OCI-LY1 (cell line): ENCODE data around the gene ASTN1.

Experiments used
- H2AFZ ChIP-seq: fragments of 200-600 bp; sonication (generic), shearing (Covaris generic); 2 replicates; pipeline ENCODE4 v1.6.0; 2014; ENCODE audit warnings: antibody characterized with exemption, mild to moderate bottlenecking, low read length
- H3F3A ChIP-seq: fragments of 200-600 bp; sonication (generic), shearing (Covaris generic); 2 replicates; pipeline ENCODE4 v1.6.0; 2014; ENCODE audit warnings: mild to moderate bottlenecking, antibody characterized with exemption, low read length, moderate library complexity; ENCODE audit not compliant: insufficient read depth
- H3K27ac ChIP-seq: fragments of 200-600 bp; sonication (generic); 2 replicates; pipeline ENCODE4 v1.5.1; 2014; ENCODE audit warnings: low read length, mixed run types, mild to moderate bottlenecking, low read depth; ENCODE audit not compliant: poor library complexity, severe bottlenecking
- H3K27me3 ChIP-seq: fragments of 200-600 bp; sonication (generic); 2 replicates; pipeline ENCODE4 v1.6.0; 2014; ENCODE audit warnings: antibody characterized with exemption, mild to moderate bottlenecking, low read length, moderate library complexity; ENCODE audit not compliant: insufficient read depth
- H3K36me3 ChIP-seq: fragments of 200-600 bp; sonication (generic); 2 replicates; pipeline ENCODE4 v1.6.1; 2014; ENCODE audit warnings: mild to moderate bottlenecking, antibody characterized with exemption, low read length, moderate library complexity, mixed read lengths; ENCODE audit not compliant: insufficient read depth
- H3K4me1 ChIP-seq: fragments of 200-600 bp; sonication (generic); 2 replicates; pipeline ENCODE4 v1.5.1; 2014; ENCODE audit warnings: mild to moderate bottlenecking, low read length, moderate library complexity; ENCODE audit not compliant: insufficient read depth, severe bottlenecking
- H3K4me2 ChIP-seq: fragments of 200-600 bp; sonication (generic), shearing (Covaris generic); 2 replicates; pipeline ENCODE4 v1.6.1; 2014; ENCODE audit warnings: low read length
- H3K4me3 ChIP-seq: fragments of 200-600 bp; sonication (generic); 2 replicates; pipeline ENCODE4 v1.5.1; 2014; ENCODE audit warnings: low read length, low read depth, mild to moderate bottlenecking, mixed read lengths; ENCODE audit not compliant: poor library complexity, severe bottlenecking
- H3K79me2 ChIP-seq: fragments of 200-600 bp; shearing (Covaris generic); 2 replicates; pipeline ENCODE4 v1.6.1; 2016; ENCODE audit warnings: mixed run types, low read length, mixed read lengths; ENCODE audit not compliant: insufficient read depth
- H3K9ac ChIP-seq: fragments of 200-600 bp; sonication (generic), shearing (Covaris generic); 2 replicates; pipeline ENCODE4 v1.6.1; 2014; ENCODE audit warnings: mild to moderate bottlenecking, low read length, mixed read lengths
- H3K9me2 ChIP-seq: fragments of 200-600 bp; sonication (generic), shearing (Covaris generic); 2 replicates; pipeline ENCODE4 v1.6.1; 2014; ENCODE audit warnings: low read depth, mild to moderate bottlenecking, low read length, mixed read lengths
- H3K9me3 ChIP-seq: fragments of 200-600 bp; shearing (Covaris generic); 2 replicates; pipeline ENCODE4 v1.6.1; 2014; ENCODE audit warnings: low read length, mixed read lengths
- H4K20me1 ChIP-seq: fragments of 200-600 bp; sonication (generic), shearing (Covaris generic); 2 replicates; pipeline ENCODE4 v1.6.0; 2016; ENCODE audit warnings: mild to moderate bottlenecking, low read length; ENCODE audit not compliant: insufficient read depth
- CTCF ChIP-seq: fragments of 200-600 bp; sonication (generic), shearing (Covaris generic); IDR thresholded peaks from 2 replicates; pipeline ENCODE4 v1.5.1; 2017; ENCODE audit warnings: mild to moderate bottlenecking, antibody characterized with exemption, low read length, moderate library complexity, mixed read lengths
- EZH2 ChIP-seq: fragments of 200-600 bp; sonication (generic), shearing (Covaris generic); IDR thresholded peaks from 2 replicates; pipeline ENCODE4 v1.8.0; 2017; ENCODE audit warnings: borderline replicate concordance, mixed run types, mild to moderate bottlenecking, antibody characterized with exemption, low read length, moderate library complexity, mixed read lengths

Gene ASTN1

GRCh38 chr1:176849281-176849680, 315.2 kb downstream of the ASTN1 start:
- H2AFZ ChIP-seq: no peak overlapping the region
- no peak overlapping the region for H3K9ac ChIP-seq
- no peak overlapping the region for H3K4me3 ChIP-seq
- H3K79me2 ChIP-seq: no peaks in the 10 kb centered on the region
- H3K4me2 ChIP-seq: no peak overlapping the region
- H3K4me1 ChIP-seq: no peaks in the 10 kb centered on the region
- no peaks in the 10 kb centered on the region for H3K9me3 ChIP-seq
- TF ChIP-seq CTCF (no peak), EZH2 (no peak)
- H3K27me3 ChIP-seq: no peaks in the 10 kb centered on the region
- H3K36me3 ChIP-seq: no peaks in the 10 kb centered on the region
- H3K27ac ChIP-seq: no peak overlapping the region
- no peaks in the 10 kb centered on the region for H3K9me2 ChIP-seq
- no peaks in the 10 kb centered on the region for H4K20me1 ChIP-seq
- H3F3A ChIP-seq: no peaks in the 10 kb centered on the region

- no peaks in the 10 kb centered on the region for H3K36me3 ChIP-seq
- no peak overlapping the region for H3K4me3 ChIP-seq
- no peaks in the 10 kb centered on the region for H3K4me1 ChIP-seq
- no peaks in the 10 kb centered on the region for H3K79me2 ChIP-seq
- H3K9me2 ChIP-seq: no peaks in the 10 kb centered on the region
- H3K27ac ChIP-seq: no peak overlapping the region
- H3K27me3 ChIP-seq: no peaks in the 10 kb centered on the region
- H3K9me3 ChIP-seq: no peaks in the 10 kb centered on the region
- TF ChIP-seq EZH2: no peak
- TF ChIP-seq CTCF: no peak
- no peak overlapping the region for H3K9ac ChIP-seq
- no peaks in the 10 kb centered on the region for H3F3A ChIP-seq
- no peak overlapping the region for H2AFZ ChIP-seq
- no peak overlapping the region for H3K4me2 ChIP-seq
- no peaks in the 10 kb centered on the region for H4K20me1 ChIP-seq
Observed at GRCh38 chr1:176847052-176847451, 317.5 kb downstream of the ASTN1 start.

- TF ChIP-seq CTCF: peak; percentile 30; the same call in 1 of the 2 replicates
- TF ChIP-seq EZH2: no peak
- Histone ChIP-seq H3K27ac (no peak overlapping the region), H3K4me2 (no peak overlapping the region), H3K9me3 (no peaks in the 10 kb centered on the region), H3F3A (no peaks in the 10 kb centered on the region), H3K9me2 (no peaks in the 10 kb centered on the region), H4K20me1 (no peaks in the 10 kb centered on the region), H2AFZ (no peak overlapping the region), H3K4me3 (no peak overlapping the region), H3K36me3 (no peaks in the 10 kb centered on the region), H3K9ac (no peak overlapping the region), H3K27me3 (no peaks in the 10 kb centered on the region), H3K4me1 (no peaks in the 10 kb centered on the region), H3K79me2 (no peaks in the 10 kb centered on the region)
Observed at GRCh38 chr1:176843352-176844297, 320.9 kb downstream of the ASTN1 start.
